Breast epithelium (tissue), 3 donors: Measurements from ENCODE around the gene SCRG1.

Experiments used
- CTCF ChIP-seq, 3 donors: fragments of 450-650 bp; IDR thresholded peaks; one replicate each; pipeline ENCODE4 v1.5.1; 2016 to 2017; ENCODE audit warnings: antibody characterized with exemption in 3 of 3, mild to moderate bottlenecking in 3 of 3, moderate library complexity in 3 of 3
- POLR2A ChIP-seq: fragments of 450-650 bp; IDR thresholded peaks from one replicate; pipeline ENCODE4 v1.6.1; 2016; ENCODE audit warnings: antibody characterized with exemption, mild to moderate bottlenecking, moderate library complexity

GRCh38 chr4:173397604-173398003 is 1.3 kb downstream of the SCRG1 start:
- no peak for TF ChIP-seq CTCF (IDR thresholded peaks at IDR 0.05)
- no peak for TF ChIP-seq POLR2A
